GM23338 (cell line): Measurements from ENCODE around the gene TINCR.

Experiments
- CTCF ChIP-seq, 2 experiments: fragments of 200-600 bp in 1 of 2; sonication (generic) in 1 of 2; conservative IDR thresholded peaks; 2 replicates each; pipeline versions ENCODE4 v1.5.1 to v1.6.1; 2016 to 2017; ENCODE audit warnings: antibody characterized with exemption in 2 of 2, low read depth in 2 of 2, mild to moderate bottlenecking in 2 of 2, moderate library complexity in 1 of 2
- POLR2AphosphoS5 ChIP-seq: IDR thresholded peaks from 2 replicates; pipeline ENCODE4 v1.6.1; 2016; ENCODE audit warnings: antibody characterized with exemption, low read depth
- TF ChIP-seq, protein P1 (sequence below): IDR thresholded peaks from one replicate; pipeline ENCODE4 v1.6.1; 2018; ENCODE audit warnings: antibody characterized with exemption; ENCODE audit not compliant: unreplicated experiment

GRCh38 chr19:5588906-5589676, 21.3 kb upstream of the TINCR start:
- TF ChIP-seq CTCF (conservative IDR thresholded peaks at IDR 0.05; ENCODE audit: low read depth in 2 of 2) (no peak), POLR2AphosphoS5 (no peak)
- TF ChIP-seq, protein P1, sequence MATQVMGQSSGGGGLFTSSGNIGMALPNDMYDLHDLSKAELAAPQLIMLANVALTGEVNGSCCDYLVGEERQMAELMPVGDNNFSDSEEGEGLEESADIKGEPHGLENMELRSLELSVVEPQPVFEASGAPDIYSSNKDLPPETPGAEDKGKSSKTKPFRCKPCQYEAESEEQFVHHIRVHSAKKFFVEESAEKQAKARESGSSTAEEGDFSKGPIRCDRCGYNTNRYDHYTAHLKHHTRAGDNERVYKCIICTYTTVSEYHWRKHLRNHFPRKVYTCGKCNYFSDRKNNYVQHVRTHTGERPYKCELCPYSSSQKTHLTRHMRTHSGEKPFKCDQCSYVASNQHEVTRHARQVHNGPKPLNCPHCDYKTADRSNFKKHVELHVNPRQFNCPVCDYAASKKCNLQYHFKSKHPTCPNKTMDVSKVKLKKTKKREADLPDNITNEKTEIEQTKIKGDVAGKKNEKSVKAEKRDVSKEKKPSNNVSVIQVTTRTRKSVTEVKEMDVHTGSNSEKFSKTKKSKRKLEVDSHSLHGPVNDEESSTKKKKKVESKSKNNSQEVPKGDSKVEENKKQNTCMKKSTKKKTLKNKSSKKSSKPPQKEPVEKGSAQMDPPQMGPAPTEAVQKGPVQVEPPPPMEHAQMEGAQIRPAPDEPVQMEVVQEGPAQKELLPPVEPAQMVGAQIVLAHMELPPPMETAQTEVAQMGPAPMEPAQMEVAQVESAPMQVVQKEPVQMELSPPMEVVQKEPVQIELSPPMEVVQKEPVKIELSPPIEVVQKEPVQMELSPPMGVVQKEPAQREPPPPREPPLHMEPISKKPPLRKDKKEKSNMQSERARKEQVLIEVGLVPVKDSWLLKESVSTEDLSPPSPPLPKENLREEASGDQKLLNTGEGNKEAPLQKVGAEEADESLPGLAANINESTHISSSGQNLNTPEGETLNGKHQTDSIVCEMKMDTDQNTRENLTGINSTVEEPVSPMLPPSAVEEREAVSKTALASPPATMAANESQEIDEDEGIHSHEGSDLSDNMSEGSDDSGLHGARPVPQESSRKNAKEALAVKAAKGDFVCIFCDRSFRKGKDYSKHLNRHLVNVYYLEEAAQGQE, result no peak
